Keratinocyte (primary cell): ENCODE measurements around the gene DIO1. TPM values are rescaled to one million over a fixed set of nuclear protein-coding genes. Genes with fewer than 3 reads are reported as not detected.
"Not testable (repeated sequence)": the region's sequence is repeated elsewhere in the genome, so short reads cannot be mapped to it uniquely, and the experiment has no call there.

Experiments
- DNase-seq: peaks from one replicate; pipeline ENCODE4 v3.0.0-alpha.2; 2011; ENCODE audit warnings: low read depth, missing footprints, low spot score
- FAIRE-seq: peaks from 2 replicates; lab custom pipeline; 2011; peaks lifted over from hg19 to GRCh38; lab: Jason Lieb, UNC
- H2AFZ ChIP-seq: 2 replicates; pipeline ENCODE4 v1.6.0; 2012; ENCODE audit warnings: low read length, control low read depth, inconsistent platforms; ENCODE audit not compliant: control insufficient read depth
- H3K27ac ChIP-seq: 2 replicates; pipeline ENCODE4 v1.5.1; 2011; ENCODE audit warnings: low read length; ENCODE audit not compliant: control insufficient read depth, insufficient read depth
- H3K27me3 ChIP-seq: 3 replicates; pipeline ENCODE4 v1.6.0; 2011; ENCODE audit warnings: low read length; ENCODE audit not compliant: control insufficient read depth, insufficient read depth; ENCODE audit errors: extremely low read depth
- H3K36me3 ChIP-seq, 2 experiments: 2 replicates in 1 of 2; 3 replicates in 1 of 2; pipeline ENCODE4 v1.5.1; 2011; ENCODE audit warnings: low read length in 2 of 2, mild to moderate bottlenecking in 1 of 2; ENCODE audit not compliant: control insufficient read depth in 2 of 2, insufficient read depth in 2 of 2; ENCODE audit errors: extremely low read depth in 1 of 2
- H3K4me1 ChIP-seq: 3 replicates; pipeline ENCODE4 v1.5.1; 2011; ENCODE audit warnings: low read length; ENCODE audit not compliant: control insufficient read depth, insufficient read depth; ENCODE audit errors: extremely low read depth
- H3K4me2 ChIP-seq: 3 replicates; pipeline ENCODE4 v1.6.0; 2011; ENCODE audit warnings: low read depth, low read length; ENCODE audit not compliant: control insufficient read depth, insufficient read depth; ENCODE audit errors: extremely low read depth
- H3K4me3 ChIP-seq, 3 experiments: fragments of 200-600 bp in 1 of 3; sonication (generic) in 1 of 3; 2 replicates in 2 of 3; 3 replicates in 1 of 3; pipeline ENCODE4 v1.5.1; 2011 to 2016; ENCODE audit warnings: low read length in 3 of 3, mild to moderate bottlenecking in 3 of 3, control low read depth in 2 of 3, inconsistent platforms in 1 of 3, low read depth in 1 of 3, mixed read lengths in 1 of 3, mixed run types in 1 of 3, moderate library complexity in 1 of 3; ENCODE audit not compliant: control insufficient read depth in 2 of 3, insufficient read depth in 2 of 3; ENCODE audit errors: extremely low read depth in 1 of 3
- H3K79me2 ChIP-seq: 2 replicates; pipeline ENCODE4 v1.6.0; 2012; ENCODE audit warnings: low read length; ENCODE audit not compliant: control insufficient read depth, insufficient read depth
- H3K9ac ChIP-seq: 3 replicates; pipeline ENCODE4 v1.6.0; 2011; ENCODE audit warnings: low read length; ENCODE audit not compliant: control insufficient read depth, insufficient read depth; ENCODE audit errors: extremely low read depth
- H3K9me1 ChIP-seq: 3 replicates; pipeline ENCODE4 v1.6.0; 2011; ENCODE audit warnings: low read length; ENCODE audit not compliant: control insufficient read depth, insufficient read depth; ENCODE audit errors: extremely low read depth
- H3K9me3 ChIP-seq: 2 replicates; pipeline ENCODE4 v1.5.1; 2012; ENCODE audit warnings: low read depth, low read length; ENCODE audit not compliant: control insufficient read depth
- H4K20me1 ChIP-seq: 3 replicates; pipeline ENCODE4 v1.6.0; 2011; ENCODE audit warnings: low read length; ENCODE audit not compliant: control insufficient read depth, insufficient read depth; ENCODE audit errors: extremely low read depth
- CTCF ChIP-seq, 3 experiments: IDR thresholded peaks in 1 of 3; conservative IDR thresholded peaks in 1 of 3; optimal IDR thresholded peaks in 1 of 3; 2 replicates in 2 of 3; 3 replicates in 1 of 3; pipeline versions ENCODE3 to v1.5.1; 2011; ENCODE audit warnings: low read length in 3 of 3, mild to moderate bottlenecking in 3 of 3, moderate library complexity in 2 of 3, control low read depth in 1 of 3, inconsistent platforms in 1 of 3; ENCODE audit not compliant: insufficient read depth in 2 of 3; ENCODE audit errors: extremely low read depth in 1 of 3
- EZH2 ChIP-seq: IDR thresholded peaks from one replicate; pipeline ENCODE4 v1.6.1; 2012; ENCODE audit warnings: inconsistent platforms, mild to moderate bottlenecking, low read length, moderate library complexity
- dilution Hi-C: fragments of 300-500 bp; cut with MboI; formaldehyde crosslinking; loops from one replicate; pipeline ENCODE4 v1.7.0; 2020; ENCODE audit warnings: low sequenced_read_pairs; ENCODE audit not compliant: extremely low pct_ligation_motif_present
- polyA plus RNA-seq, 5 experiments: library from polyadenylated mRNA; depleted of rRNA in 3 of 5; stranded (reverse) in 3 of 5; stranded (forward) in 1 of 5; unstranded in 1 of 5; fragments of >200 nt; gene quantifications; 1 replicate in 1 of 5; 2 replicates in 3 of 5; 3 replicates in 1 of 5; pipeline versions ENCODE4 v1.2.1 to v1.2.3, GENCODE V29; 2011 to 2012; ENCODE audit warnings: missing spikeins in 2 of 5, low read depth in 1 of 5, low replicate concordance in 1 of 5

Gene DIO1
- polyA plus RNA-seq, 1 donor (not counting 4 experiments of a cell fraction or from before 2014, with no cell fraction given), result not detected

GRCh38 chr1:53878492-53879105 lies 15.4 kb upstream of the DIO1 start:
- no peak overlapping the region for H3K4me3 ChIP-seq
- H3K9me1 ChIP-seq, result no peaks in the 10 kb centered on the region
- dilution Hi-C loops, result no loop called here
- H3K9me3 ChIP-seq, result no peaks in the 10 kb centered on the region
- no peak overlapping the region for H3K4me2 ChIP-seq
- H3K36me3 ChIP-seq, result peaks cover 0 to 14% of the 10 kb centered on the region in 2 experiments
- H4K20me1 ChIP-seq, result no peaks in the 10 kb centered on the region
- FAIRE-seq (no peak), DNase-seq (peak; percentile 17)
- H3K9ac ChIP-seq, result no peak overlapping the region
- no peak overlapping the region for H3K27ac ChIP-seq
- H3K79me2 ChIP-seq, result no peaks in the 10 kb centered on the region
- no peak overlapping the region for H2AFZ ChIP-seq
- no peaks in the 10 kb centered on the region for H3K27me3 ChIP-seq
- TF ChIP-seq CTCF (optimal IDR thresholded peaks at IDR 0.05 in 1 of 3, IDR thresholded peaks at IDR 0.05 in 1 of 3, conservative IDR thresholded peaks at IDR 0.05 in 1 of 3; ENCODE audit: extremely low read depth in 1 of 3, insufficient read depth in 2 of 3, low read length in 3 of 3), result peak in 2 of 3 experiments; percentile 53 to 55
- TF ChIP-seq EZH2, result no peak
- no peaks in the 10 kb centered on the region for H3K4me1 ChIP-seq

- H3K9me1 ChIP-seq, H3K36me3 ChIP-seq, H3K4me2 ChIP-seq, dilution Hi-C loops, H3K27ac ChIP-seq, H2AFZ ChIP-seq, DNase-seq, H3K27me3 ChIP-seq, H4K20me1 ChIP-seq, H3K9me3 ChIP-seq, H3K9ac ChIP-seq, H3K4me3 ChIP-seq, FAIRE-seq, H3K4me1 ChIP-seq, H3K79me2 ChIP-seq: not testable (repeated sequence)
Observed at GRCh38 chr1:53881853-53882252, 12.1 kb upstream of the DIO1 start.

- H3K27me3 ChIP-seq, H2AFZ ChIP-seq, H3K36me3 ChIP-seq, H3K4me2 ChIP-seq, H3K9ac ChIP-seq, dilution Hi-C loops, H4K20me1 ChIP-seq, H3K9me1 ChIP-seq, FAIRE-seq, H3K27ac ChIP-seq, H3K9me3 ChIP-seq, H3K4me3 ChIP-seq, H3K79me2 ChIP-seq, H3K4me1 ChIP-seq, DNase-seq: not testable (repeated sequence)
Observed at GRCh38 chr1:53883600-53883999, 10.4 kb upstream of the DIO1 start.
